IPS DF 6.9 (cell line): ENCODE results near the gene ZXDC.

ENCODE experiments used
- DNase-seq: peaks from one replicate; pipeline ENCODE4 v3.0.0-alpha.2; 2013; ENCODE audit warnings: low read depth, low spot score
- H3K27ac ChIP-seq: one replicate; pipeline ENCODE4 v1.5.1; 2013; ENCODE audit warnings: low read length, control low read depth
- H3K27me3 ChIP-seq: 2 replicates; pipeline ENCODE4 v1.6.1; 2013; ENCODE audit warnings: mild to moderate bottlenecking, low read length; ENCODE audit not compliant: control insufficient read depth, insufficient read depth
- H3K36me3 ChIP-seq: 2 replicates; pipeline ENCODE4 v1.6.1; 2013; ENCODE audit warnings: low read length; ENCODE audit not compliant: control insufficient read depth, insufficient read depth
- H3K4me1 ChIP-seq: 2 replicates; pipeline ENCODE4 v1.6.1; 2013; ENCODE audit warnings: low read length; ENCODE audit not compliant: control insufficient read depth, insufficient read depth
- H3K4me3 ChIP-seq: 2 replicates; pipeline ENCODE4 v1.5.1; 2013; ENCODE audit warnings: mild to moderate bottlenecking, low read length
- H3K9me3 ChIP-seq: 2 replicates; pipeline ENCODE4 v1.6.1; 2013; ENCODE audit warnings: low read length, inconsistent platforms; ENCODE audit not compliant: control insufficient read depth, insufficient read depth
- WGBS: extraction: QIAGEN DNeasy Blood & Tissue Kit; methylation state at CpG from one replicate; pipeline ENCODE4 v1.1.7; 2013; ENCODE audit warnings: mixed read lengths, missing lambda C conversion rate; ENCODE audit not compliant: insufficient read length, insufficient coverage; 5-methylcytosine and 5-hydroxymethylcytosine counted together

The ZXDC gene

DNA sequence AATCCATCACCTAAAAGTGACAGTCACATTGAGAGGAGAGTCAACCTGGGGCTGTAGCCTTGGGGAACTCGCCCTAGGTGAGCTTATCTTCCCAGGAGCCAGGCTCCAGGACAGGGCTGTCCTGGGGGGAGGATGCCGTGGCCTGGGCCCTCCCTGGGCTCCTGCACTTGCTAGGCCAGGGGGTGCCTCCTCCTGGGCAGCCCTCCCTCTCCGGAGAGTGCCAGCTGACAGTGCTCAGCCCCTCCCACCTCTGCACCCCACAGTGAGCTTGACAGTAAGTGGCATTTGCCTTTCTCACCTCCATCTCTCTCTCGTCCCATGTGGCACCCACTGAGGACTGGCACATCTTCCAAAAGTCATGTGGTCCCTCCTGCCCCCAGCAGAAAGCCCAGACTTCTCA is 22.8 kb upstream of the ZXDC start:
- no peak for DNase-seq
- H3K9me3 ChIP-seq, result no peaks in the 10 kb centered on the region
- no peaks in the 10 kb centered on the region for H3K27me3 ChIP-seq
- peaks cover 18% of the 10 kb centered on the region for H3K4me1 ChIP-seq
- WGBS, result no CpG with 5 or more reads among the region's 4 CpGs
- H3K36me3 ChIP-seq, result no peaks in the 10 kb centered on the region
- no peak overlapping the region for H3K27ac ChIP-seq
- H3K4me3 ChIP-seq, result no peak overlapping the region

DNA sequence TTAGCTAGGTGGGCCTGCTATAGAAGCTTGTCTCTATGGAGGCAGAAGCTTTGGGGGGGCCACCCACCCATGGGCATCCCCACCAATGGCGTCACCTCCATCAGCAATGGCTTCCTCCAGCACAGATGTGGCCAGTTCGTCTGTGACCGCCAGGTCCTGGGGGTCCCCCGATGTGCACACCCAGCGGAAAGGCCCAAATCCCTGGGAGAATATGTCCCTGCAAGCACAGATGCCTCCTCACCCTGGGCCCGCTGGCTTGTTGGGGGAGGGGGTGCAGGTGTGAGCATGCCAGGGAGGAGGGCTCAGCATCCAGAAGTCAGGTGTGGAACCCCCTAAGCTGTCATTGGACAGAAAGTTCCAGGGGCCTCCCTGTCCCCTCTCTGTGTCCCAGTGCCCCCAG is 22.3 kb upstream of the ZXDC start:
- H3K27ac ChIP-seq, result no peak overlapping the region

DNA sequence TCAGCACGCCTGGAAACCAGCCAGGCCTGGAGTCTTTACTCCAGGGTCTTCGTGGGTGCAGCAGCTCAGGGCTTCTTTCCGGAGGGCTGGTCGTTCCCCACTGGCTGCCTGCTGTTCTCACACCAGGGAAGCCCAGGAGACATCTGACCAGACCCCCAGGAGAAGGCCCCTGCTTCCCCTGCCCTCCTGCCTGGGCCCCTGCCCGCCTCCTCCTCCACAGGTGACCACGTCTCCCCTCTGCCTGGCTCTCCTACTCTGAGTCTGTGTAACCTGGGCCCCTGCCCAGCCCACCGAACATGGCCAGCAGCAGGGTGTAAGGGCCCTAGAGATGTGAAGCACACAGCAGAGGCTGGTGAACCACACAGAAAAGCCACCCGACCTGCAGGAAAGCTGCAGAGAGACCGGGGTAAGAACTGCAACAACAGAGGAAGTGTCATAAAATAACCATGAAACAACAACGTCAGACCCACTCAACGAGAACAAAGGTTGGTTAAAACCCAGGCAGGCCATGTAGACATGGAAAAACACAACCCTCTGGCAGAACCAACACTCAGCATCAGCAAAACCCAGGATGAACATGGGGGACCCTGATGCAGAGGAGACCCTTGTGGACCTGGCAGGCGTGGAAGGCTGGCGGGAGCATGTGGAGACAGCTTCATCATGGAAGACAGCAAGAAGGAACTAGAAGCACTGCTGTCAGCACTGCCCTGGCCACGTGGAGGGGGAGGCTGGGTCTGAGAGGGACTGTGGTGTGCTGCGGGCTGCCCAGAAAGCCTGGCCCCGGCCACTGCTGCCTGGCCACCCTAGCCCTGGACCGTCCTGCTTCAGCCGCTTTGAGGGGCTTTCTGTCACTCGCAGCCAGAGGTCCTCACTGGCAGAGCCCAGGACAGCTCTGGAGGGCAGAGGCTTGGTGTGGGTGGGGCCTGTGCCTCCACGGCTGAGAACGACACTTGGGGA is 21.5 kb upstream of the ZXDC start:
- no peaks in the 10 kb centered on the region for H3K9me3 ChIP-seq
- WGBS, result no CpG with 5 or more reads among the region's 21 CpGs
- H3K36me3 ChIP-seq, result no peaks in the 10 kb centered on the region
- no peaks in the 10 kb centered on the region for H3K27me3 ChIP-seq
- H3K4me3 ChIP-seq, result no peak overlapping the region
- H3K27ac ChIP-seq, result no peak overlapping the region
- DNase-seq, result no peak
- H3K4me1 ChIP-seq, result peaks cover 18% of the 10 kb centered on the region

More for the DNA sequence above, 22.3 kb upstream of the ZXDC start:
- Histone ChIP-seq H3K4me3 (no peak overlapping the region), H3K4me1 (peaks cover 18% of the 10 kb centered on the region), H3K27me3 (no peaks in the 10 kb centered on the region), H3K9me3 (no peaks in the 10 kb centered on the region), H3K36me3 (no peaks in the 10 kb centered on the region)
- no CpG with 5 or more reads among the region's 6 CpGs for WGBS
- no peak for DNase-seq

DNA sequence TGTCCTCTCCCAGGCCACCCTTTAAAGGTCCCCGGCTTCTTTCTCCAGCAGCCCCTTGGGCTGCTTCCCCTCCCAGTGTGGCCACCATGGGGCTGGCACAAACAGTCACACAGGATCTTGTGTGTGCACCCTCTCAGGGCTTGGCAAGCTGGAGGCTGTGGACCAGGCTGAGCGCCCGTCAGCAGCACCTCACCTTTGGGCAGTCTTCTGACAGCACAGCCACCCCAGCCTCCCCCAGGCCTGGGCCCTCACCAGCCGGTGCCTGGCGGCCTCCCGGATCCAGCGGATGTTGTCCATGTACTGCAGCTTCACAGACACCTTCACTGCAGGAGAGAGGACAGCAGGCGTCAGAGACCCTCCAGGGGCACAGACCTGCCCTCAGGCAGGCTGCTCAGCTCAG is 20.1 kb upstream of the ZXDC start:
- Histone ChIP-seq H3K9me3 (no peaks in the 10 kb centered on the region), H3K27ac (no peak overlapping the region), H3K36me3 (no peaks in the 10 kb centered on the region), H3K4me3 (no peak overlapping the region), H3K27me3 (no peaks in the 10 kb centered on the region), H3K4me1 (peaks cover 14% of the 10 kb centered on the region; the same call in 1 of the 2 replicates)
- WGBS, result no CpG with 5 or more reads among the region's 8 CpGs
- DNase-seq, result no peak

DNA sequence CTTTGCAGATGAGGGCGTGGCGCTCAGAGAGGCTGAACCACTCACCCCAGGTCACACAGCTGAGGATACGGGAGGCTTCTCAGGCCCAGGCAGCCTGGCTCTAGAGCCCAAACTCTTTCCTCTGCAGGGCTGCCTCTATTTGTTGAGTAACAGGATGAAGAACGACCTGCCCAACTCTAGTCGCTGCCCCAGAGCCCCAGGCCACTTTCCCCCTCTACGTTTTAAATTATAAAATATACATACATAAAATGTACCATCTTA is 19.2 kb upstream of the ZXDC start:
- no peak for DNase-seq
- Histone ChIP-seq H3K27me3 (no peaks in the 10 kb centered on the region), H3K4me3 (no peak overlapping the region), H3K27ac (no peak overlapping the region), H3K4me1 (peaks cover 10% of the 10 kb centered on the region; the same call in 1 of the 2 replicates), H3K36me3 (no peaks in the 10 kb centered on the region), H3K9me3 (no peaks in the 10 kb centered on the region)
- no CpG with 5 or more reads among the region's 6 CpGs for WGBS

DNA sequence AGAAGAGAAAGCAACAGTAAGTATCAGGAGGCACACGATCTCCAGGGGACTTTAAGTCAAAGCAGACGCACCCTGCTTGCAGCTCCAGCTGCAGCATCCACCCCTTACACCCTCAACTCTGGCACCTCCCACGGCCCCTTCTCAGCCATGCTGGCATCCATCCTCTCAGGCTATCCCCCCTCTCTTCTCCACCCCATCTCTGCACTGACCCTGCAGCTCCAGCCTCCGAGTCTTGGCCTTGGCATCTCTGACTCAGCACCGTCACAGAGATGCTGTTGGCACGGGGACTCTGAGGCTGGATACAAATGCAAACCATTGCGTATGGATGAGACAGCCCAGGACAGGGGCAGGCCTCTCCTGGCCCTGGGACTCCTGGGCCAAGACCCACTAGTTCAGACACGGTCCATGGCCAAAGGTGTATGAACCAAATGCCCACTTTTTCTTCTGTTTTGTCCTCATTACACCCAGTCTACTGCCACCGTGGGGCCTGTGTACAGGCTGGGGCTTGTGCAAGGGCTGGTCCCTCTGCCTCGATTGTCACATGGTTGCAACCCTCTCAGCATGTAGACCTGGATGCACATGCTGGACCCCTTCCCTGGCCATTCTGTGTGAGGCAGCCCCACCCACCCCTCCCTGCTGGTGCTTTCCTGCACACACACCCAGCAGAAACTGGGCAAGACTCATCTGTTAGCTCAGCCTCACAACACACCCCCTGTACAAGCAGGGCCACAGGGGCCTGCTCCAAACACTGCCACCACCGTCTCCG is 18.7 kb upstream of the ZXDC start:
- Histone ChIP-seq H3K27me3 (no peaks in the 10 kb centered on the region), H3K4me1 (peaks cover 9% of the 10 kb centered on the region; the same call in 1 of the 2 replicates), H3K27ac (no peak overlapping the region), H3K4me3 (no peak overlapping the region), H3K36me3 (no peaks in the 10 kb centered on the region), H3K9me3 (no peaks in the 10 kb centered on the region)
- DNase-seq, result no peak
- no CpG with 5 or more reads among the region's 12 CpGs for WGBS

DNA sequence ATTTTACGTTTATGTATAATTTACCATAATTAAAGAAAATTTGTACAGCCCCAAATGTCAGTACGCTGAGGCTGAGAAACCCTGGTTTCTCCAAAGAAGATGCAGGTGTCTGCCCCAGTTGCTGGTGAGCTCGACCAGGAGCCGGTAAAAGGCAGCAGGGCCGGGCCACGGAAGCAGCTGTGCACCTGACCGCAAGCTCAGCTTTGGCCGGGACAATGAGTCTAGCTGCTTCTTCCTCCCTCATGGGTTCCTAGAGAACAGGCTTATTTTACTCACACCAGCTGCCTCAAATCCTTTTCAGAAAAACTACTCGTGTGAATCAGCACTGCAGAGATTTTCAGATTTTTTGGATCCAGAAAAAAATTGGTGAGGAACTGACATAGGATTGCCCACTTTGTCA is 18.0 kb upstream of the ZXDC start:
- no peaks in the 10 kb centered on the region for H3K27me3 ChIP-seq
- H3K36me3 ChIP-seq, result no peaks in the 10 kb centered on the region
- no peaks in the 10 kb centered on the region for H3K9me3 ChIP-seq
- DNase-seq, result no peak
- no peak overlapping the region for H3K27ac ChIP-seq
- WGBS, result no CpG with 5 or more reads among the region's 9 CpGs
- peaks cover 5% of the 10 kb centered on the region; the same call in 1 of the 2 replicates for H3K4me1 ChIP-seq
- H3K4me3 ChIP-seq, result no peak overlapping the region

DNA sequence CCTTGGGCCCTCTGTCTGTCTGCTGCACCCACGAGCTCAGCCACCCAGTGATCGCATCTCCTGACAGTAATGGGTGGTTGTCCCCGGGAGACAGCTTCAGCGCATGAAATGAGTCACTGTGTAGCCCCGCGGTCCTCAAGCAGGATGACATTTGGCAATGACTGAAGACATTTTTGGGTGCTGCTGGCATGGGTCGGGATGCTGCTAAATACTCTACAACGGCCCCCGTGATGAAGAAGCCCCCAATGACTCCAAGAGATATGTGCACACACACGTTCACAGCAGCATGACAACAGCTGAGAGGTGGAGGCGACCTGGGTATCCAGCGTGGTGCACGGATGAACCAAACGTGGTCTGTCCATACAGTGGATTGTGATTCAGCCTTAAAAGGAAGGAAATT is 17.4 kb upstream of the ZXDC start:
- H3K27me3 ChIP-seq, result no peaks in the 10 kb centered on the region
- DNase-seq, result no peak
- H3K9me3 ChIP-seq, result no peaks in the 10 kb centered on the region
- no peak overlapping the region for H3K4me3 ChIP-seq
- WGBS, result no CpG with 5 or more reads among the region's 14 CpGs
- 0 out of 2 replicates have a peak, but pooled peaks cover 1% of the 10 kb centered on the region for H3K4me1 ChIP-seq
- H3K36me3 ChIP-seq, result no peaks in the 10 kb centered on the region
- no peak overlapping the region for H3K27ac ChIP-seq

DNA sequence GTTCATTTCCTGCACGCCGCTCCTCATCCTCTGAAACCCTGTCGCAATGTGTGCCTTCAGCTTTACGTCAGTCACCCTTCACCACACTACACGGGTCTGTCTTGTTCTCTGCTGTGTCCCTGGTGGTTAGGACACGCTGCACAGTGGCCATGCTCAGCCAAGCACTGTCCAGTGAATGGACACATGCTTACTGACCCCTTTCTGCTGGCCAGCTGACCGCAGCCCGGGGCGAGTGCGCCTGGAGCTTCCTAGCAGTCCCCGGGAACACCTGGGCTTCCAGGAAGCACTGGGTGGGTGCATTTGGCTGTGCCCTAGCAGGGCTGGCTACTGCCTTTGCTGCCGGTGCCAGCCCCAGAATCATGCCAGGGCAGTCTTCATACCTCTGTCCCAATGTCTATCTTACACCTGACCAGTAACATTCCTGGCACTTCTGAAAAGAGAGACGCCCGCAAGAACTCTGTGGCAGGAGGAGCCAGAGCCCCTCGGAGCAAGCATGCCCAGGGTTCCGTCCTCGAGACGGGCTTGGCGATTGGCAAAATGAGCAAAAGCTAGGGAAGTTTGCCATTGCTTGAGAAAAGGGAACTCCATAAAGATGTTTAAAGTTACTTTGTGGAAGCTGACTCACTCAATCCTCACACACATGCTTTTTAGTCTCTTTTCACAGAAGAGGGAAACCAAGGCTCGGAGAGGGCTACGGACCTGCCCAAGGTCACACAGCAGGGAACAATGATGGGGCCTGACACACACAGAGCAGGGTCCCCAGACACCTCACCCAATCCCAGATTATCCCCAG is 15.7 kb upstream of the ZXDC start:
- DNase-seq, result no peak
- H3K4me1 ChIP-seq, result peaks cover 1% of the 10 kb centered on the region; the same call in 1 of the 2 replicates
- H3K27ac ChIP-seq, result no peak overlapping the region
- no CpG with 5 or more reads among the region's 21 CpGs for WGBS
- no peaks in the 10 kb centered on the region for H3K36me3 ChIP-seq
- H3K27me3 ChIP-seq, result no peaks in the 10 kb centered on the region
- no peaks in the 10 kb centered on the region for H3K9me3 ChIP-seq
- no peak overlapping the region for H3K4me3 ChIP-seq

DNA sequence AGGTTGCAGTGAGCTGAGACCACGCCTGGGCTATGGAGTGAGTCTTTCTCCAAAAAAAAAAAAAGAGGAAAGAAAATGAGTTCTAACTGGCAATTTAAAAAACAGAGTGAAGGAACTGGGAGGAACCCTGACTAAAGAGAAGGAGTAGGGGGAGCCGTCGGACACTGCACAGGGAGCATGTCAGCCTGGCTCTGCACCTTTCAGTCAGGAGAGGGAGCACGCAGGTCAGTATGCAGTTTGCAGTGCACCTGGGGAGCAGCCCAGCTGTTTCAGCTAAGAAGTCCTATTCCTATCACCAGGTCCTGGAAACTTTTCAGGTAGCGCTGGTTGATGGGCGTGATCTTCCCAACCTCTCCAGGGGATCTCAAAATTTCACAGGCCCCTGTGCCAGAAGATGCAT is 14.9 kb upstream of the ZXDC start:
- DNase-seq, result no peak
- H3K9me3 ChIP-seq, result no peaks in the 10 kb centered on the region

More for the DNA sequence above, 14.9 kb upstream of the ZXDC start:
- Histone ChIP-seq H3K27ac (no peak overlapping the region), H3K27me3 (no peaks in the 10 kb centered on the region), H3K4me1 (peaks cover 1% of the 10 kb centered on the region; the same call in 1 of the 2 replicates), H3K36me3 (no peaks in the 10 kb centered on the region), H3K4me3 (no peak overlapping the region)
- no CpG with 5 or more reads among the region's 6 CpGs for WGBS
